Adrenal gland (tissue), 12 donors: ENCODE measurements around the gene TM9SF4. TPM values are rescaled to one million over a fixed set of nuclear protein-coding genes. Genes with fewer than 3 reads are reported as not detected.

ENCODE experiments used
- DNase-seq, 7 donors: peaks; one replicate each; pipeline ENCODE4 v3.0.0-alpha.2; 2019 to 2020
- H3K27ac ChIP-seq, 5 donors: fragments of 200-600 bp; sonication (generic) in 4 of 5; 1 replicate in 3 of 5; 2 replicates in 2 of 5; pipeline versions ENCODE4 v1.5.1 to v1.8.0; 2016 to 2020; ENCODE audit warnings: mild to moderate bottlenecking in 1 of 5
- H3K27me3 ChIP-seq: fragments of 200-600 bp; 2 replicates; pipeline ENCODE4 v1.8.0; 2021
- H3K36me3 ChIP-seq, 2 donors: fragments of 200-600 bp; replicated peaks in 1 of 2; 1 replicate in 1 of 2; 2 replicates in 1 of 2; pipeline versions ENCODE4 v1.5.1 to v1.8.0; 2018 to 2022
- H3K4me1 ChIP-seq, 2 donors: fragments of 200-600 bp; replicated peaks in 1 of 2; 1 replicate in 1 of 2; 2 replicates in 1 of 2; pipeline versions ENCODE4 v1.5.1 to v1.8.0; 2018 to 2021
- H3K4me3 ChIP-seq, 4 donors: fragments of 200-600 bp; sonication (generic) in 3 of 4; one replicate each; pipeline ENCODE4 v1.5.1; 2016 to 2018
- H3K9me3 ChIP-seq, 3 donors: fragments of 200-600 bp; sonication (generic) in 1 of 3; replicated peaks in 1 of 3; 1 replicate in 2 of 3; 2 replicates in 1 of 3; pipeline versions ENCODE4 v1.5.1 to v1.8.0; 2016 to 2021
- CTCF ChIP-seq, 6 experiments: fragments of 450-650 bp in 4 of 6; fragments of 200-600 bp in 2 of 6; sonication (generic) in 1 of 6; IDR thresholded peaks; 1 replicate in 5 of 6; 2 replicates in 1 of 6; pipeline versions ENCODE4 v1.5.1 to v1.8.0; 2016 to 2021; ENCODE audit warnings: antibody characterized with exemption in 6 of 6, mild to moderate bottlenecking in 2 of 6, moderate library complexity in 1 of 6
- POLR2A ChIP-seq, 2 donors: fragments of 450-650 bp; IDR thresholded peaks; one replicate each; pipeline ENCODE4 v1.6.1; 2017; ENCODE audit warnings: antibody characterized with exemption in 2 of 2, mild to moderate bottlenecking in 2 of 2, moderate library complexity in 1 of 2
- WGBS, 4 donors: extraction: QIAGEN DNeasy Blood & Tissue Kit in 2 of 4; methylation state at CpG; one replicate each; pipeline versions ENCODE4 v1.1.5 to v1.1.7; 2013 to 2017; 5-methylcytosine and 5-hydroxymethylcytosine counted together
- intact Hi-C, 2 donors: fragments of 100-400 bp; cut with DNase I; formaldehyde crosslinking; loops; one replicate each; pipeline versions ENCODE4 v1.14.1 to v1.15.0; 2022 to 2023
- polyA plus RNA-seq, 3 donors: library from polyadenylated mRNA; stranded (reverse); fragments of 200-250 nt in 2 of 3; fragments of 350-450 nt in 1 of 3; fragmentation: Illumina TruSeq in 1 of 3; extraction: RNeasy Lipid Tissue Mini Kit (QIAGEN cat#74804) in 1 of 3; gene quantifications; one replicate each; pipeline ENCODE4 v1.2.3, GENCODE V29; 2013 to 2014
- total RNA-seq, 9 donors: library from RNA; depleted of rRNA in 4 of 9; stranded (reverse); fragments of >200 nt in 4 of 9; fragments of 120-200 nt in 1 of 9; fragmentation: NEBNext Ultra II Directional in 1 of 9; extraction: Animal tissue kit (Norgen Biotek cat#: 25700) in 1 of 9; gene quantifications; one replicate each; pipeline versions ENCODE4 v1.1.0 to v1.2.4, GENCODE V29; 2013 to 2023
- donor health status: healthy with polysubstance abuse.
- donor health status: Bipolar disorder and iron deficiency.
- donor health status: DM: yes; HTN: yes; CAD: no.
- donor health status: DM: no; HTN: no; CAD: no.
- donor health status: DM: no; HTN: no; CAD: no.
- donor health status: DM: yes; HTN: yes; CAD: no.

The TM9SF4 gene
- total and polyA plus RNA-seq, 12 donors: 23.2 to 61.0 (median 46.1) TPM

GRCh38 chr20:32108814-32109391, 611 bp upstream of the TM9SF4 start:
- Histone ChIP-seq H3K27me3 (no peaks in the 10 kb centered on the region), H3K4me3 (peak overlapping the region in 1 of 4 donors; percentile 60), H3K27ac (peak overlapping the region in 2 of 5 donors; percentile 97 to 99), H3K36me3 (no peaks in the 10 kb centered on the region), H3K4me1 (peaks cover 7 to 28% of the 10 kb centered on the region in 2 donors), H3K9me3 (no peaks in the 10 kb centered on the region)
- TF ChIP-seq CTCF (IDR thresholded peaks at IDR 0.05) (no peak), POLR2A (IDR thresholded peaks at IDR 0.05) (no peak)
- intact Hi-C loops: no loop called here
- 51 to 59% (median 54%) methylated on average over 5 of the region's 5 CpGs for WGBS, 4 donors
- DNase-seq: no peak

- peaks cover 7 to 41% of the 10 kb centered on the region in 2 donors for H3K4me1 ChIP-seq
These were observed 725 bp downstream of the TM9SF4 start for GRCh38 chr20:32110173-32110704.

GRCh38 chr20:32110727-32111126, 1.2 kb downstream of the TM9SF4 start:
- no peaks in the 10 kb centered on the region for H3K9me3 ChIP-seq
- intact Hi-C loops: no loop called here
- no peaks in the 10 kb centered on the region for H3K27me3 ChIP-seq
- H3K4me3 ChIP-seq: peak overlapping the region in 2 of 4 donors; percentile 60 to 91
- WGBS, 4 donors: 50 to 67% (median 58%) methylated on average over 3 of the region's 3 CpGs
- TF ChIP-seq POLR2A (IDR thresholded peaks at IDR 0.05) (no peak), CTCF (IDR thresholded peaks at IDR 0.05) (no peak)
- H3K36me3 ChIP-seq: no peaks in the 10 kb centered on the region
- DNase-seq: no peak
- peak overlapping the region in 2 of 5 donors; percentile 98 to 99 for H3K27ac ChIP-seq
- H3K4me1 ChIP-seq: peaks cover 7 to 43% of the 10 kb centered on the region in 2 donors

More at GRCh38 chr20:32110173-32110704, 725 bp downstream of the TM9SF4 start:
- peak overlapping the region; percentile 60 to 91 (median 86) for H3K4me3 ChIP-seq
- intact Hi-C loops: no loop called here
- 3 to 4% (median 3%) methylated on average over 8 of the region's 8 CpGs for WGBS, 4 donors
- peak in 2 of 7 donors; percentile 24 to 33 for DNase-seq
- no peaks in the 10 kb centered on the region for H3K27me3 ChIP-seq
- peak overlapping the region in 4 of 5 donors; percentile 94 to 99 (median 98) for H3K27ac ChIP-seq
- no peaks in the 10 kb centered on the region for H3K36me3 ChIP-seq
- no peaks in the 10 kb centered on the region for H3K9me3 ChIP-seq
- no peak for TF ChIP-seq POLR2A (IDR thresholded peaks at IDR 0.05)
- no peak for TF ChIP-seq CTCF (IDR thresholded peaks at IDR 0.05)

- peaks cover 7 to 45% of the 10 kb centered on the region in 2 donors for H3K4me1 ChIP-seq
- WGBS, 4 donors: 59 to 67% (median 63%) methylated on average over 3 of the region's 3 CpGs
- intact Hi-C loops: no loop called here
These were observed 1.7 kb downstream of the TM9SF4 start for GRCh38 chr20:32111156-32111686.

More at GRCh38 chr20:32111156-32111686, 1.7 kb downstream of the TM9SF4 start:
- Histone ChIP-seq H3K9me3 (no peaks in the 10 kb centered on the region), H3K36me3 (no peaks in the 10 kb centered on the region), H3K27ac (no peak overlapping the region), H3K27me3 (no peaks in the 10 kb centered on the region), H3K4me3 (no peak overlapping the region)
- TF ChIP-seq CTCF (IDR thresholded peaks at IDR 0.05) (no peak), POLR2A (IDR thresholded peaks at IDR 0.05) (no peak)
- DNase-seq: no peak
